Uterus (tissue), 4 donors: ENCODE measurements around the gene CIITA. TPM values are rescaled to one million over a fixed set of nuclear protein-coding genes. Genes with fewer than 3 reads are reported as not detected.

Experiments
- DNase-seq, 2 donors: peaks; one replicate each; pipeline ENCODE4 v3.0.0-alpha.2; 2019 to 2020
- H3K27ac ChIP-seq, 2 donors: fragments of 200-600 bp; sonication (generic); 1 replicate in 1 of 2; 2 replicates in 1 of 2; pipeline ENCODE4 v1.5.1; 2016 to 2018
- H3K27me3 ChIP-seq, 2 donors: fragments of 200-600 bp; sonication (generic); one replicate each; pipeline ENCODE4 v1.5.1; 2018 to 2019; ENCODE audit warnings: control low read depth in 1 of 2
- H3K36me3 ChIP-seq, 2 donors: fragments of 200-600 bp; sonication (generic); one replicate each; pipeline ENCODE4 v1.5.1; 2019; ENCODE audit warnings: control low read depth in 1 of 2
- H3K4me1 ChIP-seq, 2 donors: fragments of 200-600 bp; sonication (generic); one replicate each; pipeline ENCODE4 v1.5.1; 2018 to 2019; ENCODE audit warnings: control low read depth in 1 of 2
- H3K4me3 ChIP-seq, 2 donors: fragments of 200-600 bp; sonication (generic); 1 replicate in 1 of 2; 2 replicates in 1 of 2; pipeline ENCODE4 v1.5.1; 2018 to 2019; ENCODE audit warnings: mild to moderate bottlenecking in 1 of 2
- H3K9me3 ChIP-seq, 2 donors: fragments of 200-600 bp; sonication (generic); one replicate each; pipeline ENCODE4 v1.5.1; 2019; ENCODE audit warnings: control low read depth in 1 of 2
- POLR2A ChIP-seq, 2 donors: fragments of 450-650 bp; IDR thresholded peaks; one replicate each; pipeline ENCODE4 v1.6.1; 2016; ENCODE audit warnings: antibody characterized with exemption in 2 of 2, mild to moderate bottlenecking in 1 of 2, moderate library complexity in 1 of 2
- intact Hi-C: fragments of 100-400 bp; cut with DNase I; formaldehyde crosslinking; loops from one replicate; pipeline ENCODE4 v1.15.1; 2023; ENCODE audit warnings: low total_unique reads
- total RNA-seq, 4 donors: library from RNA; depleted of rRNA in 3 of 4; stranded (reverse); fragments of >200 nt in 3 of 4; gene quantifications; one replicate each; pipeline versions ENCODE4 v1.1.0 to v1.2.4, GENCODE V29; 2014 to 2023
- TF ChIP-seq, protein P1 (sequence below), 4 experiments: fragments of 200-600 bp in 2 of 4; fragments of 450-650 bp in 2 of 4; sonication (generic) in 2 of 4; IDR thresholded peaks; one replicate each; pipeline ENCODE4 v1.5.1; 2016 to 2019; ENCODE audit warnings: antibody characterized with exemption in 4 of 4, mild to moderate bottlenecking in 2 of 4, moderate library complexity in 1 of 4
- donor health status: DM: yes; HTN: yes; CAD: no.

Gene CIITA
- total RNA-seq, 4 donors from 2014 or later = 7.1 to 48.3 (median 18.8) TPM

DNA sequence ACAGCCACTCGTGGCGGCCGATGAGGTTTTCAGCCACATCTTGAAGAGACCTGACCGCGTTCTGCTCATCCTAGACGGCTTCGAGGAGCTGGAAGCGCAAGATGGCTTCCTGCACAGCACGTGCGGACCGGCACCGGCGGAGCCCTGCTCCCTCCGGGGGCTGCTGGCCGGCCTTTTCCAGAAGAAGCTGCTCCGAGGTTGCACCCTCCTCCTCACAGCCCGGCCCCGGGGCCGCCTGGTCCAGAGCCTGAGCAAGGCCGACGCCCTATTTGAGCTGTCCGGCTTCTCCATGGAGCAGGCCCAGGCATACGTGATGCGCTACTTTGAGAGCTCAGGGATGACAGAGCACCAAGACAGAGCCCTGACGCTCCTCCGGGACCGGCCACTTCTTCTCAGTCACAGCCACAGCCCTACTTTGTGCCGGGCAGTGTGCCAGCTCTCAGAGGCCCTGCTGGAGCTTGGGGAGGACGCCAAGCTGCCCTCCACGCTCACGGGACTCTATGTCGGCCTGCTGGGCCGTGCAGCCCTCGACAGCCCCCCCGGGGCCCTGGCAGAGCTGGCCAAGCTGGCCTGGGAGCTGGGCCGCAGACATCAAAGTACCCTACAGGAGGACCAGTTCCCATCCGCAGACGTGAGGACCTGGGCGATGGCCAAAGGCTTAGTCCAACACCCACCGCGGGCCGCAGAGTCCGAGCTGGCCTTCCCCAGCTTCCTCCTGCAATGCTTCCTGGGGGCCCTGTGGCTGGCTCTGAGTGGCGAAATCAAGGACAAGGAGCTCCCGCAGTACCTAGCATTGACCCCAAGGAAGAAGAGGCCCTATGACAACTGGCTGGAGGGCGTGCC is 30.1 kb downstream of the CIITA start:
- Histone ChIP-seq H3K4me3 (no peak overlapping the region), H3K4me1 (no peaks in the 10 kb centered on the region), H3K36me3 (no peaks in the 10 kb centered on the region), H3K9me3 (no peaks in the 10 kb centered on the region), H3K27ac (no peak overlapping the region), H3K27me3 (no peaks in the 10 kb centered on the region)
- no peak for TF ChIP-seq POLR2A (IDR thresholded peaks at IDR 0.05)
- TF ChIP-seq, protein P1, sequence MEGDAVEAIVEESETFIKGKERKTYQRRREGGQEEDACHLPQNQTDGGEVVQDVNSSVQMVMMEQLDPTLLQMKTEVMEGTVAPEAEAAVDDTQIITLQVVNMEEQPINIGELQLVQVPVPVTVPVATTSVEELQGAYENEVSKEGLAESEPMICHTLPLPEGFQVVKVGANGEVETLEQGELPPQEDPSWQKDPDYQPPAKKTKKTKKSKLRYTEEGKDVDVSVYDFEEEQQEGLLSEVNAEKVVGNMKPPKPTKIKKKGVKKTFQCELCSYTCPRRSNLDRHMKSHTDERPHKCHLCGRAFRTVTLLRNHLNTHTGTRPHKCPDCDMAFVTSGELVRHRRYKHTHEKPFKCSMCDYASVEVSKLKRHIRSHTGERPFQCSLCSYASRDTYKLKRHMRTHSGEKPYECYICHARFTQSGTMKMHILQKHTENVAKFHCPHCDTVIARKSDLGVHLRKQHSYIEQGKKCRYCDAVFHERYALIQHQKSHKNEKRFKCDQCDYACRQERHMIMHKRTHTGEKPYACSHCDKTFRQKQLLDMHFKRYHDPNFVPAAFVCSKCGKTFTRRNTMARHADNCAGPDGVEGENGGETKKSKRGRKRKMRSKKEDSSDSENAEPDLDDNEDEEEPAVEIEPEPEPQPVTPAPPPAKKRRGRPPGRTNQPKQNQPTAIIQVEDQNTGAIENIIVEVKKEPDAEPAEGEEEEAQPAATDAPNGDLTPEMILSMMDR (IDR thresholded peaks at IDR 0.05) = no peak
- intact Hi-C loops = no loop called here
- DNase-seq = no peak

DNA sequence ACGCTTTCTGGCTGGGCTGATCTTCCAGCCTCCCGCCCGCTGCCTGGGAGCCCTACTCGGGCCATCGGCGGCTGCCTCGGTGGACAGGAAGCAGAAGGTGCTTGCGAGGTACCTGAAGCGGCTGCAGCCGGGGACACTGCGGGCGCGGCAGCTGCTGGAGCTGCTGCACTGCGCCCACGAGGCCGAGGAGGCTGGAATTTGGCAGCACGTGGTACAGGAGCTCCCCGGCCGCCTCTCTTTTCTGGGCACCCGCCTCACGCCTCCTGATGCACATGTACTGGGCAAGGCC is 30.7 kb downstream of the CIITA start:
- intact Hi-C loops = no loop called here
- H3K27ac ChIP-seq = no peak overlapping the region
- TF ChIP-seq, protein P1 (IDR thresholded peaks at IDR 0.05) = no peak

DNA sequence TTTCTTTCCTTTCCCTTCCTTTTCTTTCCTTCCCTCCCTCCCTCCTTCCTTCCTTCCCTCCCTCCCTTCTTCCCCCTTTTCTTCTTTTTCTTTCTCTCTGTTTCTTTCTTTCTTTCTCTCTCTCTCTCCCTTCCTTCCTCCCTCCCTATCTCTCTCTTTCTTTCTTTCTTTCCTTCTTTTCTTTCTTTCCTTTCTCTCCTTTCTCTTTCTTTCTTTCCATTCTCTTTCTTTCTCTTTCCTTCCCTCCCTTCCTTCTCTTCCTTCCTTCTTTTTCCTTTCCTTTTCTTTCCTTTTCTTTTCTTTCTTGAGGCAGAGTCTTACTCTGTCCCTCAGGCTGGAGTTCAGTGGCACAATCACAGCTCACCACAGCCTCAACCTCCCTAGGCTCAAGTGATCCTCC is 34.3 kb downstream of the CIITA start:
- Histone ChIP-seq H3K9me3 (no peaks in the 10 kb centered on the region), H3K36me3 (no peaks in the 10 kb centered on the region), H3K4me3 (no peak overlapping the region), H3K4me1 (no peaks in the 10 kb centered on the region), H3K27ac (no peak overlapping the region), H3K27me3 (no peaks in the 10 kb centered on the region)
- DNase-seq = no peak
- intact Hi-C loops = no loop called here
- no peak for TF ChIP-seq POLR2A (IDR thresholded peaks at IDR 0.05)
- TF ChIP-seq, protein P1 (IDR thresholded peaks at IDR 0.05) = no peak

More for the DNA sequence above, 30.7 kb downstream of the CIITA start:
- Histone ChIP-seq H3K36me3 (no peaks in the 10 kb centered on the region), H3K27me3 (no peaks in the 10 kb centered on the region), H3K4me3 (no peak overlapping the region), H3K4me1 (no peaks in the 10 kb centered on the region), H3K9me3 (no peaks in the 10 kb centered on the region)
- DNase-seq = no peak

DNA sequence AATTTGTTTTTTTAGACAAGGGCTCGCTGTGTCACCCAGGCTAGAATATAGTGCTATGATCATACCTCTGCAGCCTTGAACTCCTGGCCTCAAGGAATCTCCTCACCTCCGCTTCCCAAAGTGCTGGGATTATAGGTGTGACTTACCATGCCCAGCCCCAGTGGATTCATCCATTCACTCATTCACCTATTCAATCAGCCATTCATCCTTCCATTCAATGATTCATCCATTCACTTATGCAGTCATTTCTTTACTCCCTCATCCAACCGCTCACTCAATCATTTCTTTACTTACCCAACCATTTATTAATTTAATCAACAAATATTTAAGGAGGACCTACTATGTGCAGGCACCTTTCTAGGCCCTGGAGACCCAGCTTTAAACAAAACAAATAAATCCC is 39.5 kb downstream of the CIITA start:
- Histone ChIP-seq H3K4me3 (no peak overlapping the region), H3K36me3 (no peaks in the 10 kb centered on the region), H3K4me1 (peaks cover 0 to 4% of the 10 kb centered on the region in 2 donors), H3K27me3 (no peaks in the 10 kb centered on the region), H3K27ac (no peak overlapping the region), H3K9me3 (no peaks in the 10 kb centered on the region)
- no peak for DNase-seq
- intact Hi-C loops = no loop called here
- TF ChIP-seq, protein P1 (IDR thresholded peaks at IDR 0.05) = no peak

DNA sequence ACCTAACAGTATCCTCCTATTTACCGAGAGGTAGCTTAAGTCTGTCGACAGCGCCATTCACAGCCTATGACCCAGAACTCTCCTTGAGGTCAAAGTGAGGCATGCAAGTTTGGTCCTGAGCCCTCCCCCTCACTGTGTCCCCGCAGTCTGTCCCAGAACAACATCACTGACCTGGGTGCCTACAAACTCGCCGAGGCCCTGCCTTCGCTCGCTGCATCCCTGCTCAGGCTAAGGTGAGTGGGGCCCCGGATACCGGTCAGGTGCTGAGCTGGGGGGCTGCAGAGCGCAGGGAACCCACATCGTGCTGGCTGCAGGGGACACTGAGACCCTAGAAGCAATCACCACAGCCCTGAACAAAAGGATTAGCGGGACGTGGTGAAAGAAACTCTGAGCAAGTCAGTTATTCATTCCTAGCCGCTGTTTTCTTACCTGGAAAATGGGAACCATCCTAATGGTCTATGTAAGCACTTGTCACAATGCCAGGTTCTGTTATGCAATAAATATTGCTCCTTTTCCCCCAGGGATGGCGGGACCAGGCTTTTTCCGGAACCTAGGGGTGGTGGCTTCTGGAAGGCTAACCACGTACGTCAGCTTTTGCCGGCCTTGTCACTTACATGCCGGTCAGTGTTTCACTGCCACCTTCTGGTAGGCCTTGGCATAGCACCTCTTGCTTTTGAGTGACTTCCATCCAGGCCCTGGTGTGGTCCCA is 41.4 kb downstream of the CIITA start:
- intact Hi-C loops = no loop called here
- no peaks in the 10 kb centered on the region for H3K9me3 ChIP-seq
- peak overlapping the region in 1 of 2 donors; percentile 16 for H3K27ac ChIP-seq
- H3K27me3 ChIP-seq = no peaks in the 10 kb centered on the region
- peak; percentile 92 to 94 for DNase-seq
- TF ChIP-seq, protein P1 (IDR thresholded peaks at IDR 0.05) = peak; percentile 86 to 95 (median 92)
- TF ChIP-seq POLR2A (IDR thresholded peaks at IDR 0.05) = no peak
- H3K4me3 ChIP-seq = no peak overlapping the region
- H3K36me3 ChIP-seq = no peaks in the 10 kb centered on the region
- peaks cover 4 to 6% of the 10 kb centered on the region in 2 donors for H3K4me1 ChIP-seq
